ENCODE data around the gene ERCC6. TPM values are rescaled to one million over a fixed set of nuclear protein-coding genes. Genes with fewer than 3 reads are reported as not detected.

Gene ERCC6
- total RNA-seq, 1 donor from 2014 or later = 11.2 TPM

DNA sequence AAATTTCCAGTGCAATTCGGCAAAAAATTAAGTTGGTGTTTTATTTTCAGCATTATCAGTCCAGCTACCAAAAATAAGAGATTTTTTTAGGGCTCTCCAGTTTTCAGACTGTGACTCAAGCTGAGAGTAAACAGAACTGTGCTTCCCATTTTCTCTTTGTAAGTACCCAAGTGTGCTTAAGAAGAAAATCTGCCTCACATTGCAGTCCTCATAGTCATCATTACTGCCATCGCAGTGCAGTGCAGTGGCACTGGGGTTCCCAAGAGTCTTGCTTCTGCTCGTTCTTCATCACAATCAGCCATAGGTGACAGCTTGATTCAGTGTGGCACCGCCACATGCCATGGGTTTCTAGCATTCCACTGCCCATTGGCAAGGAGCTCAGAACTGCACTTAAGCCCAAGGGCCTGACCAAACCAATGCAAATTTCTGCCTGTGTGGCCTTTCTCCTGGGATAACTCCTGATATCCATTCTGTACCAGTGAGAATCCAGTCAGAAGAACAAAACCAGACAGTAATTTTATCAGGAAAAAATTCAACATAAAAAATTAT, 25.6 kb upstream of the ERCC6 start:
- Mint-ChIP-seq H3K27me3 (ENCODE audit: insufficient read depth) (no peaks in the 10 kb centered on the region), H3K27ac (no peak overlapping the region), H3K4me1 (ENCODE audit: low read depth) (peaks cover 11% of the 10 kb centered on the region), H3K9me3 (no peaks in the 10 kb centered on the region), H3K4me3 (no peak overlapping the region), H3K36me3 (ENCODE audit: low read depth) (no peaks in the 10 kb centered on the region)
- no peak for DNase-seq (ENCODE audit: low spot score)
- intact Hi-C loops (cut with micrococcal nuclease) = loop anchor here (1.0 kb wide), 1 partner anchor 13 kb away; no protein-coding TSS in a partner anchor

GRCh38 chr10:49562893-49563292, 24.0 kb upstream of the ERCC6 start:
- H3K27ac Mint-ChIP-seq = no peak overlapping the region
- H3K36me3 Mint-ChIP-seq (ENCODE audit: low read depth) = no peaks in the 10 kb centered on the region
- peaks cover under 1% of the 10 kb centered on the region for H3K27me3 Mint-ChIP-seq (ENCODE audit: insufficient read depth)
- DNase-seq (ENCODE audit: low spot score) = no peak
- H3K9me3 Mint-ChIP-seq = no peaks in the 10 kb centered on the region
- peaks cover 1% of the 10 kb centered on the region for H3K4me1 Mint-ChIP-seq (ENCODE audit: low read depth)
- H3K4me3 Mint-ChIP-seq = no peak overlapping the region
- intact Hi-C loops (cut with micrococcal nuclease) = no loop called here

- no peak overlapping the region for H3K4me3 Mint-ChIP-seq
- H3K27me3 Mint-ChIP-seq (ENCODE audit: insufficient read depth) = peaks cover 4% of the 10 kb centered on the region
- H3K27ac Mint-ChIP-seq = no peak overlapping the region
- no peaks in the 10 kb centered on the region for H3K4me1 Mint-ChIP-seq (ENCODE audit: low read depth)
- no peak for DNase-seq (ENCODE audit: low spot score)
- H3K36me3 Mint-ChIP-seq (ENCODE audit: low read depth) = no peaks in the 10 kb centered on the region
- intact Hi-C loops (cut with micrococcal nuclease) = no loop called here
- no peaks in the 10 kb centered on the region for H3K9me3 Mint-ChIP-seq
Measured at GRCh38 chr10:49560526-49560925, 21.6 kb upstream of the ERCC6 start.

GRCh38 chr10:49559476-49559875, 20.6 kb upstream of the ERCC6 start:
- no peak for DNase-seq (ENCODE audit: low spot score)
- intact Hi-C loops (cut with micrococcal nuclease) = no loop called here
- no peaks in the 10 kb centered on the region for H3K9me3 Mint-ChIP-seq
- H3K4me3 Mint-ChIP-seq = no peak overlapping the region
- H3K27ac Mint-ChIP-seq = no peak overlapping the region
- H3K4me1 Mint-ChIP-seq (ENCODE audit: low read depth) = no peaks in the 10 kb centered on the region
- H3K27me3 Mint-ChIP-seq (ENCODE audit: insufficient read depth) = peaks cover 4% of the 10 kb centered on the region
- H3K36me3 Mint-ChIP-seq (ENCODE audit: low read depth) = no peaks in the 10 kb centered on the region

DNA sequence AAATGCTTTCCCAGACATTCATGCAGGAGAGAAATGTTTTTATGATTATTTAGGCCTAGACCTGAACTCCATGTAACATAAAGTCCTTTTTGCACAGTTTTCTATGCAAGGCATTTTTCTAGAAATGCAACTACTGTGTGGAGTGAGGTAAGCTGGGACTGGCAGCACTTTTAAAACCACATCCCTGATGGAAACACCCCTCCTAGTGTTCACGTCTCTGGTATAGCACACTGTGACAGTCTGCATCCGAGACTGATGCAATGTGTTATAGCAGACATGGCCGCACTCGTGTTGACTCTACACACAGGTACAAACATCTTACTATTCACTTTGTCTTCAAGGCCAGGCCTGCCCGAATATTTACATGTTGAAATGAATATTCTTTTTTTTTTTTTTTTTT, 19.3 kb upstream of the ERCC6 start:
- H3K36me3 Mint-ChIP-seq (ENCODE audit: low read depth) = no peaks in the 10 kb centered on the region
- no peaks in the 10 kb centered on the region for H3K4me1 Mint-ChIP-seq (ENCODE audit: low read depth)
- peaks cover 8% of the 10 kb centered on the region for H3K27me3 Mint-ChIP-seq (ENCODE audit: insufficient read depth)
- intact Hi-C loops (cut with micrococcal nuclease) = no loop called here
- H3K9me3 Mint-ChIP-seq = no peaks in the 10 kb centered on the region
- no peak overlapping the region for H3K27ac Mint-ChIP-seq
- DNase-seq (ENCODE audit: low spot score) = no peak
- no peak overlapping the region for H3K4me3 Mint-ChIP-seq

DNA sequence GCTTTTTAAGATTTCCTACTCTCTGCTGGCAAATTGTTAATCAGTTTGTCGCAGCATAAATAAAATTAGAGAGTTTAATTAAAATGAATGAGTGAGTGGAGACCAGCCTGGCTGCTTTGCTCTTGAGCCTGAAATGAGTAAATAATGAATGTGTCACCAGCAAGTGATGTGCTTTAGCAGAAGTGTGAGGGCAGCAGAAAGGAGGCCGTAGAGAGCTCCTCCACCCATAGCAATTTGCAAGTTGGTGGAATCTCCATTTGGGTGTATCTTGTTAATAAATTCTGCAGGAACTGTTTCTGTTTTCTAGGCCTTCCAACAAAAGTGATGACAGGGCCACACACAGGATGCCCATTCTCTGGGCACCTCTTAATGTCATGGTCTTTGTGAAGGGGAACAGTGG, 18.8 kb upstream of the ERCC6 start:
- H3K4me1 Mint-ChIP-seq (ENCODE audit: low read depth) = no peaks in the 10 kb centered on the region
- intact Hi-C loops (cut with micrococcal nuclease) = no loop called here

GRCh38 chr10:49556723-49557122, 17.8 kb upstream of the ERCC6 start:
- peaks cover 8% of the 10 kb centered on the region for H3K27me3 Mint-ChIP-seq (ENCODE audit: insufficient read depth)
- no peak for DNase-seq (ENCODE audit: low spot score)
- no peaks in the 10 kb centered on the region for H3K4me1 Mint-ChIP-seq (ENCODE audit: low read depth)
- H3K4me3 Mint-ChIP-seq = no peak overlapping the region
- intact Hi-C loops (cut with micrococcal nuclease) = no loop called here
- no peaks in the 10 kb centered on the region for H3K9me3 Mint-ChIP-seq
- no peak overlapping the region for H3K27ac Mint-ChIP-seq
- no peaks in the 10 kb centered on the region for H3K36me3 Mint-ChIP-seq (ENCODE audit: low read depth)

More for the DNA sequence above, 18.8 kb upstream of the ERCC6 start:
- Mint-ChIP-seq H3K4me3 (no peak overlapping the region), H3K27ac (no peak overlapping the region), H3K9me3 (no peaks in the 10 kb centered on the region), H3K27me3 (ENCODE audit: insufficient read depth) (peaks cover 8% of the 10 kb centered on the region), H3K36me3 (ENCODE audit: low read depth) (no peaks in the 10 kb centered on the region)
- no peak for DNase-seq (ENCODE audit: low spot score)

GRCh38 chr10:49552277-49552676, 13.4 kb upstream of the ERCC6 start:
- H3K27ac Mint-ChIP-seq = no peak overlapping the region
- no peaks in the 10 kb centered on the region for H3K4me1 Mint-ChIP-seq (ENCODE audit: low read depth)
- intact Hi-C loops (cut with micrococcal nuclease) = no loop called here
- no peaks in the 10 kb centered on the region for H3K36me3 Mint-ChIP-seq (ENCODE audit: low read depth)
- no peaks in the 10 kb centered on the region for H3K9me3 Mint-ChIP-seq
- H3K4me3 Mint-ChIP-seq = no peak overlapping the region
- no peak for DNase-seq (ENCODE audit: low spot score)
- peaks cover 8% of the 10 kb centered on the region for H3K27me3 Mint-ChIP-seq (ENCODE audit: insufficient read depth)

DNA sequence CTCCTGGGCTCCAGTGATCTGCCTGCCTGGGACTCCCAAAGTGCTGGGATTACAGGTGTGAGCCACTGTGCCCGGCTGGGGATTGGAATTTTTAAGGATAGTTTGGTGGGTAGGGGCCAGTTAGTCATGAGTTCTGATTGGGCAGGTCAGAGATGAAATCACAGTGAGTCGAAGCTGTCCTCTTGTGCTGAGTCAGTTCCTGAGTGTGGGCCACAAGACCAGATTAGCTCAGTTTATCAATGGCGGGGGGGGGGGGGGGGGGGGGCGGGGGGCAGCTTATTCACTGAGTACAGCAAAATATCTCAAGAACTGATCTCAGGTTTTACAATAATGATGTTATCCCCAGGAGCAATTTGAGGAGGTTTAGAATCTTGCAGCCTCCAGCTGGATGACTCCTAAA, 11.6 kb upstream of the ERCC6 start:
- no peak for DNase-seq (ENCODE audit: low spot score)
- H3K4me1 Mint-ChIP-seq (ENCODE audit: low read depth) = no peaks in the 10 kb centered on the region
- H3K27me3 Mint-ChIP-seq (ENCODE audit: insufficient read depth) = peaks cover 8% of the 10 kb centered on the region
- H3K9me3 Mint-ChIP-seq = no peaks in the 10 kb centered on the region
- no peaks in the 10 kb centered on the region for H3K36me3 Mint-ChIP-seq (ENCODE audit: low read depth)
- intact Hi-C loops (cut with micrococcal nuclease) = no loop called here
- no peak overlapping the region for H3K4me3 Mint-ChIP-seq
- no peak overlapping the region for H3K27ac Mint-ChIP-seq

DNA sequence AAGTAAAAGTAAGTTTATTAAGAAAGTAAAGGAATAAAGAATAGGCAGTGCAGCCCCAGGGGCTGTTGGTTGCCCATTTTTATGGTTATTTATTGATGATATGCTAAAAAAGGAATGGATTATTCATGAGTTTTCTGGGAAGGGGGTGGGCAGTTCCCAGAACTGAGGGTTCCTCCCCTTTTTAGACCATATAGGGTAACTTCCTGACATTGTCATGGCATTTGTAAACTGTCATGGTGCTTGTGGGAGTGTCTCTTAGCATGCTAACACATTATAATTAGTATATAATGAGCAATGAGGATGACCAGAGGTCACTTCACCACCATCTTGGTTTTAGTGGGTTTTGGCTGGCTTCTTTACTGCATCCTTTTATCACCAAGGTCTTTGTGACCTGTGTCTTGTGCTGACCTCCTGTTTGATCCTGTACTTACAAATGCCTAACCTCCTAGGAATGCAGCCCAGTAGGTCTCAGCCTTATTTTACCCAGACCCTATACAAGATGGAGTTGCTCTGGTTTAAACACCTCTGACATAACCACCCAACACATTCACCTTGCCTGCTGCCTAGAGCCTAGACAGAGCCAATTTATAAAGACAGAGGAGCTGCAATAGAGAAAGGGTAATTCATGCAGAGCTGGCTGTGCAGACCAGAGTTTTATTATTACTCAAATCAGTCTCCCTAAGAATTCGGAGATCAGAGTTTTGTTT, 10.9 kb upstream of the ERCC6 start:
- Mint-ChIP-seq H3K36me3 (ENCODE audit: low read depth) (no peaks in the 10 kb centered on the region), H3K4me3 (no peak overlapping the region), H3K9me3 (no peaks in the 10 kb centered on the region), H3K27me3 (ENCODE audit: insufficient read depth) (peaks cover 8% of the 10 kb centered on the region), H3K4me1 (ENCODE audit: low read depth) (no peaks in the 10 kb centered on the region), H3K27ac (no peak overlapping the region)
- DNase-seq (ENCODE audit: low spot score) = no peak
- intact Hi-C loops (cut with micrococcal nuclease) = no loop called here

GRCh38 chr10:49543604-49544003, 4.7 kb upstream of the ERCC6 start:
- Mint-ChIP-seq H3K36me3 (ENCODE audit: low read depth) (no peaks in the 10 kb centered on the region), H3K4me3 (no peak overlapping the region), H3K27me3 (ENCODE audit: insufficient read depth) (peaks cover 8% of the 10 kb centered on the region), H3K27ac (no peak overlapping the region), H3K4me1 (ENCODE audit: low read depth) (peaks cover 12% of the 10 kb centered on the region), H3K9me3 (no peaks in the 10 kb centered on the region)
- intact Hi-C loops (cut with micrococcal nuclease) = no loop called here
- DNase-seq (ENCODE audit: low spot score) = no peak

DNA sequence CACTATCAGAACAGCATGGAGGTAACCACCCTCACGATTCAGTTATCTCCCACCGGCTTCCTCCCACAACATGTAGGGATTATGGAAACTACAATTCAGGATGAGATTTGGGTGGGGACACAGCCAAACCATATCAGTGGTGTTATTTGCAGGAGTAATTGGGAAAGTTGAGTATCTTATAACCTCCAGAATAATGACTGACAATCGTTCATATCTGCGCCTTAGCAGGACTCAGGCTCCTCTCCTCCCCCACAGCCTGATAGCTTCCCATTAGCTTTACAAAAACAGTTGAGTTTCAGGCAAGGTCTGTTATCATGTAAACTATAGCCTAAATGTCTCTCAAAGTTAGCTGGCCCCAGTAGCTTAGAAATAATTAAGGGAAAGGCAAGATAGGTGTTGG, 3.4 kb upstream of the ERCC6 start:
- DNase-seq (ENCODE audit: low spot score) = no peak
- Mint-ChIP-seq H3K4me1 (ENCODE audit: low read depth) (peaks cover 24% of the 10 kb centered on the region), H3K27ac (no peak overlapping the region), H3K36me3 (ENCODE audit: low read depth) (no peaks in the 10 kb centered on the region), H3K27me3 (ENCODE audit: insufficient read depth) (peaks cover 5% of the 10 kb centered on the region), H3K9me3 (no peaks in the 10 kb centered on the region), H3K4me3 (no peak overlapping the region)
- intact Hi-C loops (cut with micrococcal nuclease) = no loop called here

- intact Hi-C loops (cut with micrococcal nuclease) = no loop called here
- H3K9me3 Mint-ChIP-seq = no peaks in the 10 kb centered on the region
- H3K4me3 Mint-ChIP-seq = no peak overlapping the region
- no peak for DNase-seq (ENCODE audit: low spot score)
- H3K27me3 Mint-ChIP-seq (ENCODE audit: insufficient read depth) = peaks cover 5% of the 10 kb centered on the region
- H3K36me3 Mint-ChIP-seq (ENCODE audit: low read depth) = no peaks in the 10 kb centered on the region
- no peak overlapping the region for H3K27ac Mint-ChIP-seq
- H3K4me1 Mint-ChIP-seq (ENCODE audit: low read depth) = peaks cover 24% of the 10 kb centered on the region
Measured at GRCh38 chr10:49541762-49542161, 2.8 kb upstream of the ERCC6 start.
